ENCODE data around the gene KLHL34. TPM values are rescaled to one million over a fixed set of nuclear protein-coding genes. Genes with fewer than 3 reads are reported as not detected.

The KLHL34 gene
- 0.21 TPM in 1 of 2 replicates, not detected in the other for total RNA-seq (ENCODE audit: low replicate concordance)
- long read RNA-seq, result 0 reads

GRCh38 chrX:21658152-21658737, at the start of gene KLHL34:
KLHL34 (minus strand) TSS chrX:21658330; CDS start chrX:21657788, 542 bp downstream.
- TF ChIP-seq CTCF (conservative IDR thresholded peaks at IDR 0.05), result no peak
- no peak within 1 kb of the TSS for H3K27ac Mint-ChIP-seq
- peaks cover 8% of the 10 kb centered on the region for H3K4me1 Mint-ChIP-seq (ENCODE audit: unreplicated experiment)
- peaks cover 9% of the 10 kb centered on the region for H3K9me3 Mint-ChIP-seq
- DNase-seq (ENCODE audit: extremely low spot score, unreplicated experiment), result no peak
- H3K4me3 Mint-ChIP-seq, result peak within 1 kb of the TSS; percentile 24
- H3K27me3 Mint-ChIP-seq, result no peaks in the 10 kb centered on the region
- H3K36me3 Mint-ChIP-seq, result peaks cover 3% of the 10 kb centered on the region

- Mint-ChIP-seq H3K36me3 (no peaks in the 10 kb centered on the region), H3K27me3 (no peaks in the 10 kb centered on the region)
- TF ChIP-seq CTCF (conservative IDR thresholded peaks at IDR 0.05), result no peak
Measured at GRCh38 chrX:21705225-21705624, 47.1 kb upstream of the KLHL34 start.

GRCh38 chrX:21702725-21703124, 44.6 kb upstream of the KLHL34 start:
- no peaks in the 10 kb centered on the region for H3K9me3 Mint-ChIP-seq

More at GRCh38 chrX:21705225-21705624, 47.1 kb upstream of the KLHL34 start:
- Mint-ChIP-seq H3K4me1 (ENCODE audit: unreplicated experiment) (peaks cover 10% of the 10 kb centered on the region), H3K4me3 (no peak overlapping the region), H3K9me3 (peaks cover 3% of the 10 kb centered on the region), H3K27ac (no peak overlapping the region)
- DNase-seq (ENCODE audit: extremely low spot score, unreplicated experiment), result no peak

GRCh38 chrX:21700967-21701366, 42.8 kb upstream of the KLHL34 start:
- H3K27ac Mint-ChIP-seq, result no peak overlapping the region
- H3K36me3 Mint-ChIP-seq, result no peaks in the 10 kb centered on the region
- no peaks in the 10 kb centered on the region for H3K9me3 Mint-ChIP-seq
- H3K4me3 Mint-ChIP-seq, result no peak overlapping the region
- H3K27me3 Mint-ChIP-seq, result no peaks in the 10 kb centered on the region
- TF ChIP-seq CTCF (conservative IDR thresholded peaks at IDR 0.05), result no peak
- DNase-seq (ENCODE audit: extremely low spot score, unreplicated experiment), result no peak
- H3K4me1 Mint-ChIP-seq (ENCODE audit: unreplicated experiment), result peaks cover 10% of the 10 kb centered on the region

More at GRCh38 chrX:21702725-21703124, 44.6 kb upstream of the KLHL34 start:
- TF ChIP-seq CTCF (conservative IDR thresholded peaks at IDR 0.05), result no peak
- no peak overlapping the region for H3K27ac Mint-ChIP-seq
- H3K27me3 Mint-ChIP-seq, result no peaks in the 10 kb centered on the region
- no peaks in the 10 kb centered on the region for H3K36me3 Mint-ChIP-seq
- no peak for DNase-seq (ENCODE audit: extremely low spot score, unreplicated experiment)
- peaks cover 10% of the 10 kb centered on the region for H3K4me1 Mint-ChIP-seq (ENCODE audit: unreplicated experiment)
- H3K4me3 Mint-ChIP-seq, result no peak overlapping the region

GRCh38 chrX:21700275-21700674, 42.1 kb upstream of the KLHL34 start:
- DNase-seq (ENCODE audit: extremely low spot score, unreplicated experiment), result no peak
- Mint-ChIP-seq H3K4me1 (ENCODE audit: unreplicated experiment) (peaks cover 10% of the 10 kb centered on the region), H3K27ac (no peak overlapping the region), H3K27me3 (no peaks in the 10 kb centered on the region), H3K4me3 (no peak overlapping the region), H3K36me3 (no peaks in the 10 kb centered on the region), H3K9me3 (no peaks in the 10 kb centered on the region)
- TF ChIP-seq CTCF (conservative IDR thresholded peaks at IDR 0.05), result no peak

Measured in type B pancreatic cell (in vitro differentiated cells).